HG02642 (cell line): ENCODE data around the gene DHX58.
A peak's percentile ranks its signal among the peaks of the same experiment; 100 is the strongest.
"Not testable (repeated sequence)": the region's sequence is repeated elsewhere in the genome, so short reads cannot be mapped to it uniquely, and the experiment has no call there.

Experiments
- ATAC-seq: cut with Tn5 transposase; IDR thresholded peaks from one replicate; pipeline ENCODE4 v1.9.1; 2021; ENCODE audit warnings: mild to moderate bottlenecking; ENCODE audit not compliant: unreplicated experiment, poor library complexity

DHX58 gene

GRCh38 chr17:42112552-42113176 lies at the start of gene DHX58:
DHX58 (minus strand) TSS chr17:42112714; CDS start chr17:42111892, 822 bp downstream.
- peak; percentile 67 for ATAC-seq

DNA sequence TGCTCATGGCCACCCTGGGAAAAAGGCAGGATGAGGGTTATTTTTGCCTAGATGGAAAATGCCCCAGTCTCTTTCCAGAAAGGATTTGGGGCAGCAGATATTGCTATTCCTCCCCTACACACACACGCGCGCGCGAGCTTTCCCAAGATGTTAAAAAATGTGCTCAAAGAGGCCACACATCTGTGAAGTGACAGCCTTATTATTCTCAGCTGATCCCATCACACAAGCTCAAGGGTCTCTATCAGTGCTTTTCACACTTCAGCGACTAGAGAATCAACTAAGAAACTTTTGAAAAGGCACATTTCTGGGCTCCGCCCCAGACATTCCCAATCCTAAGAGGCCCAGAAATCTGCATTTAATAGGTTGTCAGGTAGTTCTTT lies 48.0 kb upstream of the DHX58 start:
- ATAC-seq, result no peak

DNA sequence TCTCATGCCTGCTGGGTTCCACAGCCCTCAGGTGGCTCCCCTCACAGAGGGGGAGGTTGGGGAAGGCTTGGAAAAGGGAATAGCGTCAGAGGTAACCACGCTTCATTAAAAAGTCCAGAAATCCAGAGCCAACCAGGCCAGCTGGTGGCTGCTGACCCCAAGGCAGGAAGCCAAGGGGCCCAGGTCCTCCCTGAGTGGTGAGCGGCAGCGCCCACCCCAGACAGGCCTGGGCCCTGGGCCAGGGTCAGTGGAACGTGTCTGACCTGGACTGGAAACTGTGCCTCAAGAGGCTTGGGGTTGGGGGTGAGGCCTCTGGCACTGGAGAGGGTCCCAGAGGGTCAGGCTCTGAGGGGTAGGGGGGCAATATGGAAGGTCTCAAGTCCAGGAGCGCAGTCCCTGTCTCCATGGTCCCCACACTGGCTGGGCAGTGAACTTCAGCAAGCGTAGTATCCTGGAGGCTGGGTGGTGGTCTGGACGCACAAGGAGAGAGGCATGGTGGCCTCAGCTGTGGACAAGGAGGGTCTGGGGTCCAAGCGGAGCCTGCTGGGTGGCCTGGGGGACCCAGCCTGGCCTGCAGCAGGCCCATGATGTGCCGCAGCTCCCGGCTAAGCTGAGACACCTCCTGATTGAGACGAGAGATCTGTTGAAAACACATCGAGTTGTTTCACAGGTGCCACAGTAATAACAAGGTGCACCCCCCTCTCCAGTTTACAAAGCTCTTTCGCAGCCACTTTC lies 47.4 kb upstream of the DHX58 start:
- no peak for ATAC-seq

GRCh38 chr17:42155614-42156045 lies 43.1 kb upstream of the DHX58 start:
- ATAC-seq, result no peak

DNA sequence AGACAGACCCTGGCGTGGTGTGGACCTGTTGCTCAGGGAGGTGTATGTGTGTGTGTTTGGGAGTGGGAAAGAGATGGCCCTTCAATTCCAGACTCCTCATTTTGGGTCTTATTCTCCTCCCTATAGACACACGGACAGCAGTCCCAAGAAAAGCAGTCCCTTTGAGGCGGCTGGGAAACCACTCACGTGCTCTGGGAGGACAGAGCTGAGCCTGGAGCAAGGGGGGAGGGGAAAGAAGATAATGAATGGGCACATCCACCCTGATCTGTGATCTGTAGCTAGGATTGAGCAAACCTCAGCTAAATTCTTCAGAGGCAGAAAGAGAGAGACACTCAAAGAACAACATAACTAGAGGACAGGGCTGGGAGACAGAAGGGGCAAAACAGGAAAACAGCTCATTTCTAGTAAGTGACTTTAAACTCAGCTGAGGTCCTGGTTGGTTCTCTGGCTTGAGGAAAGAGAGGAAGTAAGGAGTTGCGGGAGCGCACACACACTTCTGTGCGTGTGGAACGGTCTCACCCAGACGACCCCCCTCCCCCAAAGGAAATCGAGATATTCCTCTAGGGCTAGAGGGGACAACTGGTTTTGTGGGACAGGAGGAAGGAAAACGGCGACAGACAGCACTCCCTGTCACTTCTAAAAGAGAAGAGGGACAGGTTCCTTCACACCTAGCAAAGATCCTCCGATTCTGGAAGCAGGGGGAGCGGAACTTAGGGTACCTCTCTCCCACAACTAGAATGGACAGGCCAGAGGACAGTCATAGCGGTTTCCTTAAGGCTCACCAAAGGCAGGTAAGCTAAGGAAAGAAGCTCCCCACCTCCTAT lies 41.6 kb upstream of the DHX58 start:
- ATAC-seq, result no peak

DNA sequence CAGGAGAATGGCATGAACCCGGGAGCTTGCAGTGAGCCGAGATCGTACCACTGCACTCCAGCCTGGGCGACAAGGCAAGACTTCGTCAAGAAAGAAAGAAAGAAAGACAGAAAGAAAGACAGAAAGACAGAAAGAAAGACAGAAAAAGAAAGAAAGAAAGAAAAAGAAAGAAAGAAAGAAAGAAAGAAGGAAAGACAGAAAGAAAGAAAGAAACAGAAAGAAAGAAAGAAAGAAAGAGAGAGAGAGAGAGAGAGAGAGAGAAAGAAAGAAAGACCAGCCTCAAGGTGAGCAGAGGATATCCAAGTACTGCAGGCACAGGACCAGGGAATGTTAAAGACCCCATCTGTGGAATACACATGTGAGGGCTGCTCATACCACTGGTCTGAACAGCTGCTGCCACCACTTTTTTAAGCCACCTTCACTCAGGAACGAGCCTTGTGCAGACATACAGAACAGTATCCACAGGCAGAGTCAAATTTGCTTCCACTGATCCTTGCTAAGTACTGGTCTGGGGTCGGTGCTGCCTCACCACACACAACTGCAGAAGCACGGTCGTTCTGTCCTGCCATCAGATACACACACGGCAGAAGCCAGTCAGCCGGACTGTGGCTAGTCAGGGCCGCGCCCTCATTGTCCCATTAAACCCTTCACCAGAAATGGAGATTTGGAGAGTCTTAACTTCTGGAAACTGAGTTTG lies 34.5 kb upstream of the DHX58 start:
- no peak for ATAC-seq

DNA sequence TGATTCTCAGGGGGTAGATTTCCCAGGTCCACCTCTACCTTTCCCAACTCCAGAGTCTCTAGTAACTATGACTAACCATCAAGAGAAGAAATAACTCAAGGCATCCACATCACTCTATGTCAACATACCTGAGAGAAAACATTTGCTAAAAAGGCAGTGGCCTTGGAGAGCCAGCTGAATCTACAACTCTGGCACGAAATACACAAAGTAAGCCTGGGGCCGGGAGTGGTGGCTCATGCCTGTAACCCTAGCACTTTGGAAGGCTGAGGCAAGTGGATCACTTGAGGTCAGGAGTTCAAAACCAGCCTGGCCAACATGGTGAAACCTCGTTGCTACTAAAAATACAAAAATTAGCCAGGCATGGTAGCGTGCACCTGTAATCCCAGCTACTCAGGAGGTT lies 30.6 kb upstream of the DHX58 start:
- ATAC-seq, result not testable (repeated sequence)

DNA sequence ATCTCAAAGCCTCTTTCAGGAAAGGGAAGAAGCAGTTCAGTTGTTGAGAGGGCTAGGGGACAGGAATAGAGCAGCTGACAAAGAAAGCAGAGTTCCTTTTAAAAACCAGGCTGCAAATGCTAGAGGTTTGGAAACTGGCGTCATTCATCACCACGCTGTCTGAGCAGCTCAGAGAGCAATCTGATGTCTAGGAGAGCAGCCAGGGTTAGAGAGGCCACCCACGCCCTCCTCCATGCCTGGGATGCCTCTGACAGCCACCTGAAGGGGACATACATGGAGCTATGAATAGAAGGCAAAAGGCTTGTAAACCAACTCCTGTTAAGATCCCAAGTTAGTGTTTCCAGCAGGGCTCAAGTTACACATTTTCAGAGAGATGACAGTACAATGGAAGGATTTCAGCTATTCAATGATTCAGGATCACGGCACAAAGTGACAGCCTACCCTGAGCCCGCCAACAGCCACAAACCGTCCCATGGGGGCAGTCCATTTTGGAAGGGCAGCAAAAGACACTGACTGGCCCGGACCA lies 29.9 kb upstream of the DHX58 start:
- no peak for ATAC-seq

DNA sequence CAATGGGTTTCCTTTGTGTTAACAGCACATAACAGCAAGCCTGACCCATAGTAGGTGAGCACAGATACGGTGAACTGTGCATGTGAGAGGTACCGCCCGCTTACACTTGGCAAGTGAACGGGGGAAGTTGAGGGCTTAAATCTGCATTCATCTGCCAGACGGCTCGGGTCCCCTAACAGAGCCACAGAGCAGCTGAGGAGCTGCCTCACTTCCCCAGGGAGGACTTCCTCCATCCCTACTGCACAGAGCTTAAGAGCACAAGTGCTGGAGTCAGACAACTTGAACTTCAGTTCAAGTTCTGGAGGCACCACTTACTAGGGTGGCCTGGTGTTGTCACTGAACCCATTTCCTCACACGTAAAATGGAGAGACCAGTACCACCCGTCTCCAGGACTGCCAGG lies 28.9 kb upstream of the DHX58 start:
- no peak for ATAC-seq

GRCh38 chr17:42140690-42141089 lies 28.2 kb upstream of the DHX58 start:
- not testable (repeated sequence) for ATAC-seq

DNA sequence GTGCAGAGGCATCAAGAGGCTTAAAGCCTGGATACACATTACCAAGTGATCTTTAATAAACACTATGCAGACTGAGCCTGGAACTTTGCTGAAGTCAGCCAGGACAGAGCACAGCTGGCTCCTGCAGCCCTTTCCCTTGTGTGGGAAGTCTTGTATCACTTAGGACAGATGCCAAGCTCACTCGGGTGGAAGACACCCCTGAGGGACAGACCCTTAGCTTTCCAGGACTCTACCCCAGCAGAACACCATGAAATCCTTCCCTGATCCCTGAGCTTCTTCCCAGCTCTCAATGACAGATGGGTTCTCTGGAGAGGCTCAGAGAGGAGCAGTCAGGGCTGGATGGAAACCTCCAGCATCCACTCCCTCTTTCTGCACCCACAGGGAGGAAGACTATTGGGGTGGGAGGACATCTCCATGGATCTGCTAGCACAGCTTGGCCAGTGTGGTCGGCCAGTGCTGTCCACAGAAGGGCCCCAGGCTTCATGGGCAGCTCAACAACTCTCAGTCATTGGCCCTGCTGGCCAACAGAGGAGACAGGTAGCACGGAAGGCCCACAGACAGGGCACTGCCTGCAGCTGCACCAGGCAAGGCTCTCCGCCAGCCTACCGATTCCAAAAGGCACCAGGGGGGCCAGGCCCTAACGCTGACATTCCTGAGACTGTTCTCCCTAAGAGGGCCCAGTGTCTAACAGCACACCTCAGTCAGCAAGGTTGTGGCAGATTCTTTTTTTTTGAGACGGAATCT lies 26.4 kb upstream of the DHX58 start:
- no peak for ATAC-seq

GRCh38 chr17:42136654-42137051 lies 24.1 kb upstream of the DHX58 start:
- no peak for ATAC-seq

DNA sequence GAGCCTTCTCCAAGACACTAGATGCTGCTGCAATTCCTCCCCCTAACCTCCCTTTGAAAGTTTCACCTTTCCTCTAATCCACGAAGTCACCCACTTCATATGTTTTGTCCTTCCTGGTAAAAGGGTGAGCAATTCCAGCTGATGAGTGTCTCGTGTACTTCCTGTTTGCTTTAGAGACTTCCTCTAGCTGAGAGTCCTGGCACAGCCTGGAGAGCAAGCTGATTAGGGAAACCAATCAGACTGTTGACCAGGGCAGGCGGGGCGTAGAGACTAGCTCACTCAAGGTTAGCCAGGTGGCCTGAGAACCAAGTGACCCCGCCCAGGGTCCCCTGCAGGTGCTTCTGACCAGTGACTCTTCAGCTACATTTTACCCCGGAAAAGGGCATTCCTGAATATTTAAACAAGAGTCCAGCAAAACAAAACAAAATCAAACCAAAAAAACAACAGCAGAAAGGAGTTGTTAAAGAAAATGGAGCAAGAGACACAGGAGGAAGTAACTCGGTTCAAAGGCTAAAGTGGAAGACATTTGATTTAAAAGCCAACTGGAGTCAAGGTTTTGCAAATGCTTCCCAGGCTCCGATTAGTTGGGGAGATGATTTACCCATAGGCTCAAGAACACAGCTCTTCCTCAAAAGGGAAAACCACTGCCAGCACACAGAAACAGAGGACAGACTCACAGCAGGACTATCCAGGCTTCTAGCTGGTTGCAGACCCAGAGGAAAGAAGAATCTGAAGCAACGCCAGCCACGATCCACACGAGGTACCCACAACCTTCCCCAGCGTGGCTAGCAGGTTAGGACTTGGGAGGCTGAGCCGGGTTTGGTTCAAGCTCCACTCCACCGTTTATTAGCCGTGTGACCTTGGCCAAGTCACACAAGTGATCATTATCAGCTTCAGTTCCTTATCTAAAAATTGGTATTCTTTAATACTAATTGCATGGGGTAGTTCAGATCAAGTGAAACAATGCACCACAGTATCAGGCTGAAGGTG lies 23.4 kb upstream of the DHX58 start:
- ATAC-seq, result no peak

- ATAC-seq, result no peak
Measured at GRCh38 chr17:42135151-42135550, 22.6 kb upstream of the DHX58 start.

- ATAC-seq, result peak; percentile 70
Measured at GRCh38 chr17:42133461-42134041, 21.0 kb upstream of the DHX58 start.

DNA sequence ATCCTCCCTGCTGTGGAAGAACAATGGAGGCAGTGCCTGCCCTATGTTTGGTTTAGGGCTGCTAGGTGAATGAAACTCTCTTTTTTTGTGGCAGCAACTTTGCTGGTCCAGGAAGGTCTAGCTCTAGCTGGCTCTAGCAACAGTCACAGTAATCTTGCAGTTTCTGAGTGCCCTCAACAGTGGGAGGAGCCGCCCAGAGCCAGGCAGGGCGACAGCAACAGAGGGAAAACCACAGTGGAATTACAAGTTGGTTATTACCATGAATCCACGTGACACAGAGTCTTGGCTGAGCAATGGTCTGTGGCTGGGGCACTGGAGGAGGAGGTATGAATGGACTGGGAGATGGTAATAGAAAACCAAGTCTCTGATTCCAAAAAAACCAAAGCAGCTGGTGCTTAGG lies 20.4 kb upstream of the DHX58 start:
- ATAC-seq, result peak; percentile 39

- no peak for ATAC-seq
Measured at GRCh38 chr17:42131981-42132432, 19.5 kb upstream of the DHX58 start.

- ATAC-seq, result no peak
Measured at GRCh38 chr17:42131232-42131631, 18.7 kb upstream of the DHX58 start.
